Measurements from ENCODE around the gene TNIK.

TNIK gene

GRCh38 chr3:171026597-171027293 lies 433.5 kb downstream of the TNIK start, which contains the start of gene SLC2A2:
TSS of gene SLC2A2 (minus strand) at chr3:171026720. CDS start at chr3:171026670, 50 bp downstream.
- DNase-seq (ENCODE audit: low spot score) (no peak), ATAC-seq (ENCODE audit: low read depth) (no peak)
- no peaks in the 10 kb centered on the region for H3K9me3 ChIP-seq (ENCODE audit: severe bottlenecking)
- H3K4me3 ChIP-seq (ENCODE audit: severe bottlenecking): no peak within 1 kb of the TSS
- no peak within 1 kb of the TSS for H3K27ac ChIP-seq (ENCODE audit: poor library complexity, severe bottlenecking)
- no peaks in the 10 kb centered on the region for H3K27me3 ChIP-seq (ENCODE audit: insufficient read depth, poor library complexity, severe bottlenecking)
- no peaks in the 10 kb centered on the region for H3K36me3 ChIP-seq (ENCODE audit: low read depth)
- H3K4me1 ChIP-seq (ENCODE audit: insufficient read depth, poor library complexity, severe bottlenecking): peaks cover 3% of the 10 kb centered on the region
- TF ChIP-seq CTCF (IDR thresholded peaks at IDR 0.05; ENCODE audit: poor library complexity, severe bottlenecking): no peak

GRCh38 chr3:171023566-171023965 lies 436.6 kb downstream of the TNIK start:
- peaks cover under 1% of the 10 kb centered on the region for H3K4me1 ChIP-seq (ENCODE audit: insufficient read depth, poor library complexity, severe bottlenecking)
- no peaks in the 10 kb centered on the region for H3K27me3 ChIP-seq (ENCODE audit: insufficient read depth, poor library complexity, severe bottlenecking)
- H3K36me3 ChIP-seq (ENCODE audit: low read depth): no peaks in the 10 kb centered on the region
- no peak overlapping the region for H3K4me3 ChIP-seq (ENCODE audit: severe bottlenecking)
- no peak for ATAC-seq (ENCODE audit: low read depth)
- no peaks in the 10 kb centered on the region for H3K9me3 ChIP-seq (ENCODE audit: severe bottlenecking)
- no peak for TF ChIP-seq CTCF (IDR thresholded peaks at IDR 0.05; ENCODE audit: poor library complexity, severe bottlenecking)
- DNase-seq (ENCODE audit: low spot score): no peak
- H3K27ac ChIP-seq (ENCODE audit: poor library complexity, severe bottlenecking): no peak overlapping the region

GRCh38 chr3:171021377-171021776 lies 438.8 kb downstream of the TNIK start:
- DNase-seq (ENCODE audit: low spot score) (no peak), ATAC-seq (ENCODE audit: low read depth) (no peak)
- Histone ChIP-seq H3K36me3 (ENCODE audit: low read depth) (no peaks in the 10 kb centered on the region), H3K27me3 (ENCODE audit: insufficient read depth, poor library complexity, severe bottlenecking) (no peaks in the 10 kb centered on the region), H3K9me3 (ENCODE audit: severe bottlenecking) (no peaks in the 10 kb centered on the region), H3K27ac (ENCODE audit: poor library complexity, severe bottlenecking) (no peak overlapping the region), H3K4me1 (ENCODE audit: insufficient read depth, poor library complexity, severe bottlenecking) (no peaks in the 10 kb centered on the region), H3K4me3 (ENCODE audit: severe bottlenecking) (no peak overlapping the region)
- no peak for TF ChIP-seq CTCF (IDR thresholded peaks at IDR 0.05; ENCODE audit: poor library complexity, severe bottlenecking)

GRCh38 chr3:171018156-171018935 lies 441.9 kb downstream of the TNIK start:
- DNase-seq (ENCODE audit: low spot score) (no peak), ATAC-seq (ENCODE audit: low read depth) (no peak)
- no peaks in the 10 kb centered on the region for H3K36me3 ChIP-seq (ENCODE audit: low read depth)
- no peaks in the 10 kb centered on the region for H3K4me1 ChIP-seq (ENCODE audit: insufficient read depth, poor library complexity, severe bottlenecking)
- no peak overlapping the region for H3K4me3 ChIP-seq (ENCODE audit: severe bottlenecking)
- H3K27me3 ChIP-seq (ENCODE audit: insufficient read depth, poor library complexity, severe bottlenecking): no peaks in the 10 kb centered on the region
- H3K27ac ChIP-seq (ENCODE audit: poor library complexity, severe bottlenecking): no peak overlapping the region
- peak; percentile 9 for TF ChIP-seq CTCF (IDR thresholded peaks at IDR 0.05; ENCODE audit: poor library complexity, severe bottlenecking)
- H3K9me3 ChIP-seq (ENCODE audit: severe bottlenecking): no peaks in the 10 kb centered on the region

Data from RWPE2 (cell line).